ENCODE results near the gene PPP1R7.
"Not testable (repeated sequence)": the region's sequence is repeated elsewhere in the genome, so short reads cannot be mapped to it uniquely, and the experiment has no call there.

The PPP1R7 gene

GRCh38 chr2:241149925-241150659, at the start of gene PPP1R7:
Gene PPP1R7, plus strand, starts transcription at chr2:241150467. Its CDS starts 29 bp downstream, at chr2:241150496.
- DNase-seq (ENCODE audit: insufficient read length, low spot score) (peak; percentile 99), FAIRE-seq (peak; percentile 87)

GRCh38 chr2:241102239-241102803, 47.9 kb upstream of the PPP1R7 start, which contains the start of gene MTERF4:
Gene MTERF4, minus strand, starts transcription at chr2:241102287. Its CDS starts 14 bp downstream, at chr2:241102273.
- DNase-seq (ENCODE audit: insufficient read length, low spot score), result peak; percentile 84
- peak; percentile 94 for FAIRE-seq

GRCh38 chr2:241103176-241103595, 47.1 kb upstream of the PPP1R7 start:
- DNase-seq (ENCODE audit: insufficient read length, low spot score) (no peak), FAIRE-seq (no peak)

- DNase-seq (ENCODE audit: insufficient read length, low spot score); FAIRE-seq: not testable (repeated sequence)
These were observed 45.7 kb upstream of the PPP1R7 start for GRCh38 chr2:241104611-241105010.

- no peak for FAIRE-seq
- DNase-seq (ENCODE audit: insufficient read length, low spot score), result no peak
These were observed 44.6 kb upstream of the PPP1R7 start for GRCh38 chr2:241105641-241106040.

GRCh38 chr2:241107031-241107783, 43.1 kb upstream of the PPP1R7 start:
- FAIRE-seq, result peak; percentile 9
- no peak for DNase-seq (ENCODE audit: insufficient read length, low spot score)

GRCh38 chr2:241108271-241109209, 41.7 kb upstream of the PPP1R7 start:
- FAIRE-seq, result peak; percentile 23

GRCh38 chr2:241109210-241110088, 40.8 kb upstream of the PPP1R7 start:
- no peak for DNase-seq (ENCODE audit: insufficient read length, low spot score)
- FAIRE-seq, result no peak

More at GRCh38 chr2:241108271-241109209, 41.7 kb upstream of the PPP1R7 start:
- no peak for DNase-seq (ENCODE audit: insufficient read length, low spot score)

- no peak for DNase-seq (ENCODE audit: insufficient read length, low spot score)
- no peak for FAIRE-seq
These were observed 40.1 kb upstream of the PPP1R7 start for GRCh38 chr2:241110089-241110606.

- FAIRE-seq, result no peak
- DNase-seq (ENCODE audit: insufficient read length, low spot score), result no peak
These were observed 39.4 kb upstream of the PPP1R7 start for GRCh38 chr2:241110607-241111439.

GRCh38 chr2:241111440-241111805, 38.8 kb upstream of the PPP1R7 start:
- no peak for DNase-seq (ENCODE audit: insufficient read length, low spot score)
- no peak for FAIRE-seq

GRCh38 chr2:241112046-241112445, 38.2 kb upstream of the PPP1R7 start:
- DNase-seq (ENCODE audit: insufficient read length, low spot score) (no peak), FAIRE-seq (no peak)

GRCh38 chr2:241112592-241112991, 37.7 kb upstream of the PPP1R7 start:
- FAIRE-seq, result no peak

GRCh38 chr2:241114836-241115235, 35.4 kb upstream of the PPP1R7 start:
- FAIRE-seq (no peak), DNase-seq (ENCODE audit: insufficient read length, low spot score) (no peak)

More at GRCh38 chr2:241112592-241112991, 37.7 kb upstream of the PPP1R7 start:
- DNase-seq (ENCODE audit: insufficient read length, low spot score), result no peak

- FAIRE-seq (no peak), DNase-seq (ENCODE audit: insufficient read length, low spot score) (no peak)
These were observed 34.9 kb upstream of the PPP1R7 start for GRCh38 chr2:241115361-241115760.

- FAIRE-seq, result no peak
- DNase-seq (ENCODE audit: insufficient read length, low spot score), result no peak
These were observed 33.4 kb upstream of the PPP1R7 start for GRCh38 chr2:241116606-241117560.
